ENCODE measurements around the gene DOLPP1. TPM values are rescaled to one million over a fixed set of nuclear protein-coding genes. Genes with fewer than 3 reads are reported as not detected.
A peak's percentile ranks its signal among the peaks of the same experiment; 100 is the strongest.
"Not testable (repeated sequence)": the region's sequence is repeated elsewhere in the genome, so short reads cannot be mapped to it uniquely, and the experiment has no call there.

Gene DOLPP1
- total RNA-seq, 1 donor from 2014 or later, result 22.9 TPM

GRCh38 chr9:129113645-129114304 is 32.9 kb downstream of the DOLPP1 start:
- Mint-ChIP-seq H3K36me3 (ENCODE audit: low read depth) (peaks cover 5% of the 10 kb centered on the region), H3K9me3 (no peaks in the 10 kb centered on the region), H3K4me1 (ENCODE audit: low read depth) (peaks cover 21% of the 10 kb centered on the region), H3K4me3 (ENCODE audit: low read depth) (no peak overlapping the region), H3K27me3 (ENCODE audit: low read depth) (no peaks in the 10 kb centered on the region), H3K27ac (no peak overlapping the region)
- DNase-seq (ENCODE audit: low spot score), result no peak
- intact Hi-C loops (cut with micrococcal nuclease), result no loop called here

GRCh38 chr9:129118799-129119198 is 37.9 kb downstream of the DOLPP1 start:
- Mint-ChIP-seq H3K36me3 (ENCODE audit: low read depth) (peaks cover 32% of the 10 kb centered on the region), H3K4me1 (ENCODE audit: low read depth) (peaks cover 6% of the 10 kb centered on the region), H3K27me3 (ENCODE audit: low read depth) (no peaks in the 10 kb centered on the region), H3K4me3 (ENCODE audit: low read depth) (no peak overlapping the region), H3K9me3 (no peaks in the 10 kb centered on the region), H3K27ac (no peak overlapping the region)
- intact Hi-C loops (cut with micrococcal nuclease), result no loop called here
- DNase-seq (ENCODE audit: low spot score), result no peak

GRCh38 chr9:129121483-129121882 is 40.6 kb downstream of the DOLPP1 start:
- no peaks in the 10 kb centered on the region for H3K4me1 Mint-ChIP-seq (ENCODE audit: low read depth)
- no peak overlapping the region for H3K4me3 Mint-ChIP-seq (ENCODE audit: low read depth)
- DNase-seq (ENCODE audit: low spot score), result no peak
- H3K27ac Mint-ChIP-seq, result no peak overlapping the region
- H3K27me3 Mint-ChIP-seq (ENCODE audit: low read depth), result no peaks in the 10 kb centered on the region
- intact Hi-C loops (cut with micrococcal nuclease), result no loop called here
- peaks cover 42% of the 10 kb centered on the region for H3K36me3 Mint-ChIP-seq (ENCODE audit: low read depth)
- H3K9me3 Mint-ChIP-seq, result no peaks in the 10 kb centered on the region

- no peaks in the 10 kb centered on the region for H3K9me3 Mint-ChIP-seq
- H3K27me3 Mint-ChIP-seq (ENCODE audit: low read depth), result no peaks in the 10 kb centered on the region
- H3K27ac Mint-ChIP-seq, result no peak overlapping the region
- no peak overlapping the region for H3K4me3 Mint-ChIP-seq (ENCODE audit: low read depth)
- H3K36me3 Mint-ChIP-seq (ENCODE audit: low read depth), result peaks cover 45% of the 10 kb centered on the region
- no peak for DNase-seq (ENCODE audit: low spot score)
- intact Hi-C loops (cut with micrococcal nuclease), result no loop called here
- no peaks in the 10 kb centered on the region for H3K4me1 Mint-ChIP-seq (ENCODE audit: low read depth)
Measured at GRCh38 chr9:129122133-129122532, 41.2 kb downstream of the DOLPP1 start.

- intact Hi-C loops (cut with micrococcal nuclease); H3K4me1 Mint-ChIP-seq (ENCODE audit: low read depth); H3K27ac Mint-ChIP-seq; DNase-seq (ENCODE audit: low spot score); H3K4me3 Mint-ChIP-seq (ENCODE audit: low read depth); H3K9me3 Mint-ChIP-seq; H3K27me3 Mint-ChIP-seq (ENCODE audit: low read depth): not testable (repeated sequence)
- peaks cover 49% of the 10 kb centered on the region for H3K36me3 Mint-ChIP-seq (ENCODE audit: low read depth)
Measured at GRCh38 chr9:129122976-129123375, 42.1 kb downstream of the DOLPP1 start.

- no peak for DNase-seq (ENCODE audit: low spot score)
- intact Hi-C loops (cut with micrococcal nuclease), result no loop called here
- Mint-ChIP-seq H3K27me3 (ENCODE audit: low read depth) (no peaks in the 10 kb centered on the region), H3K27ac (no peak overlapping the region), H3K4me1 (ENCODE audit: low read depth) (no peaks in the 10 kb centered on the region), H3K4me3 (ENCODE audit: low read depth) (no peak overlapping the region), H3K36me3 (ENCODE audit: low read depth) (peaks cover 50% of the 10 kb centered on the region), H3K9me3 (no peaks in the 10 kb centered on the region)
Measured at GRCh38 chr9:129124506-129125069, 43.7 kb downstream of the DOLPP1 start.

- DNase-seq (ENCODE audit: low spot score), result no peak
- Mint-ChIP-seq H3K4me3 (ENCODE audit: low read depth) (no peak overlapping the region), H3K4me1 (ENCODE audit: low read depth) (no peaks in the 10 kb centered on the region), H3K36me3 (ENCODE audit: low read depth) (peaks cover 48% of the 10 kb centered on the region), H3K27me3 (ENCODE audit: low read depth) (no peaks in the 10 kb centered on the region), H3K27ac (no peak overlapping the region), H3K9me3 (no peaks in the 10 kb centered on the region)
- intact Hi-C loops (cut with micrococcal nuclease), result no loop called here
Measured at GRCh38 chr9:129125478-129125877, 44.6 kb downstream of the DOLPP1 start.

GRCh38 chr9:129126749-129127618 is 46.1 kb downstream of the DOLPP1 start:
- Mint-ChIP-seq H3K4me1 (ENCODE audit: low read depth) (peaks cover 5% of the 10 kb centered on the region), H3K36me3 (ENCODE audit: low read depth) (peaks cover 52% of the 10 kb centered on the region), H3K27ac (no peak overlapping the region), H3K9me3 (no peaks in the 10 kb centered on the region), H3K4me3 (ENCODE audit: low read depth) (no peak overlapping the region), H3K27me3 (ENCODE audit: low read depth) (no peaks in the 10 kb centered on the region)
- intact Hi-C loops (cut with micrococcal nuclease), result no loop called here
- DNase-seq (ENCODE audit: low spot score), result no peak

- no peak for DNase-seq (ENCODE audit: low spot score)
- no peaks in the 10 kb centered on the region for H3K9me3 Mint-ChIP-seq
- intact Hi-C loops (cut with micrococcal nuclease), result no loop called here
- H3K36me3 Mint-ChIP-seq (ENCODE audit: low read depth), result peaks cover 55% of the 10 kb centered on the region
- peaks cover 6% of the 10 kb centered on the region for H3K4me1 Mint-ChIP-seq (ENCODE audit: low read depth)
- H3K4me3 Mint-ChIP-seq (ENCODE audit: low read depth), result no peak overlapping the region
- no peak overlapping the region for H3K27ac Mint-ChIP-seq
- H3K27me3 Mint-ChIP-seq (ENCODE audit: low read depth), result no peaks in the 10 kb centered on the region
Measured at GRCh38 chr9:129128689-129129088, 47.8 kb downstream of the DOLPP1 start.

- not testable (repeated sequence) for H3K9me3 Mint-ChIP-seq; H3K27me3 Mint-ChIP-seq (ENCODE audit: low read depth); H3K4me1 Mint-ChIP-seq (ENCODE audit: low read depth); DNase-seq (ENCODE audit: low spot score); H3K27ac Mint-ChIP-seq; H3K4me3 Mint-ChIP-seq (ENCODE audit: low read depth)
- peaks cover 53% of the 10 kb centered on the region for H3K36me3 Mint-ChIP-seq (ENCODE audit: low read depth)
- intact Hi-C loops (cut with micrococcal nuclease), result loop anchor here (10.0 kb wide), 1 partner anchor 655 kb away; no protein-coding TSS in a partner anchor
Measured at GRCh38 chr9:129130271-129130670, 49.4 kb downstream of the DOLPP1 start.

GRCh38 chr9:129130791-129131190 is 49.9 kb downstream of the DOLPP1 start:
- Mint-ChIP-seq H3K4me3 (ENCODE audit: low read depth) (no peak overlapping the region), H3K36me3 (ENCODE audit: low read depth) (peaks cover 53% of the 10 kb centered on the region), H3K4me1 (ENCODE audit: low read depth) (peaks cover 6% of the 10 kb centered on the region), H3K27me3 (ENCODE audit: low read depth) (no peaks in the 10 kb centered on the region), H3K9me3 (no peaks in the 10 kb centered on the region), H3K27ac (no peak overlapping the region)
- no peak for DNase-seq (ENCODE audit: low spot score)
- intact Hi-C loops (cut with micrococcal nuclease), result loop anchor here (10.0 kb wide), 1 partner anchor 654 kb away; no protein-coding TSS in a partner anchor

- Mint-ChIP-seq H3K27me3 (ENCODE audit: low read depth) (no peaks in the 10 kb centered on the region), H3K4me3 (ENCODE audit: low read depth) (no peak overlapping the region), H3K9me3 (no peaks in the 10 kb centered on the region), H3K27ac (no peak overlapping the region), H3K36me3 (ENCODE audit: low read depth) (peaks cover 56% of the 10 kb centered on the region), H3K4me1 (ENCODE audit: low read depth) (peaks cover 6% of the 10 kb centered on the region)
- intact Hi-C loops (cut with micrococcal nuclease), result loop anchor here (10.0 kb wide), 1 partner anchor 653 kb away; no protein-coding TSS in a partner anchor
- peak; percentile 76 for DNase-seq (ENCODE audit: low spot score)
Measured at GRCh38 chr9:129131300-129132145, 50.6 kb downstream of the DOLPP1 start.
